ENCODE results near the gene PDE11A.

The PDE11A gene

DNA sequence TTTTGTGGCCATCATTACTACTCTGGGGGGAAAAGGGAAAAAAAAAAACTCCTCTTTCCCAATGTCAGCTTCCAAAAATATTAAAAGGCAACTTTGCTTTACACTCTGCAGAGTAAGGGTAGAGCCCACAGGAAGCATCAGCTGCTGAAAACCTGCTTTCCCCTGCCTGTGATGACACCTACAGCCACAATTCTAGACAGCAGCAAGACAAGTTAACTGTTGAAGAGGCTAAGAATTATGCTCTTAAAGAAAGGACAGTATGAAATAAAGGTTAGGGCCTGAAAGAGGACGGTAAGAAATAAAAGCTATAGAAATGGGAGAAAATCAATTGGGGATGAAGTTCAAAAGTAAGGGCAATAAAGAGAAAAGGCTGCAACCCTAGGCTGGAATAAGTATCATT lies 3.0 kb downstream of the PDE11A start:
- peak overlapping the region; percentile 48 for H2AFZ ChIP-seq
- no peaks in the 10 kb centered on the region for H3K79me2 ChIP-seq
- TF ChIP-seq, protein P1, sequence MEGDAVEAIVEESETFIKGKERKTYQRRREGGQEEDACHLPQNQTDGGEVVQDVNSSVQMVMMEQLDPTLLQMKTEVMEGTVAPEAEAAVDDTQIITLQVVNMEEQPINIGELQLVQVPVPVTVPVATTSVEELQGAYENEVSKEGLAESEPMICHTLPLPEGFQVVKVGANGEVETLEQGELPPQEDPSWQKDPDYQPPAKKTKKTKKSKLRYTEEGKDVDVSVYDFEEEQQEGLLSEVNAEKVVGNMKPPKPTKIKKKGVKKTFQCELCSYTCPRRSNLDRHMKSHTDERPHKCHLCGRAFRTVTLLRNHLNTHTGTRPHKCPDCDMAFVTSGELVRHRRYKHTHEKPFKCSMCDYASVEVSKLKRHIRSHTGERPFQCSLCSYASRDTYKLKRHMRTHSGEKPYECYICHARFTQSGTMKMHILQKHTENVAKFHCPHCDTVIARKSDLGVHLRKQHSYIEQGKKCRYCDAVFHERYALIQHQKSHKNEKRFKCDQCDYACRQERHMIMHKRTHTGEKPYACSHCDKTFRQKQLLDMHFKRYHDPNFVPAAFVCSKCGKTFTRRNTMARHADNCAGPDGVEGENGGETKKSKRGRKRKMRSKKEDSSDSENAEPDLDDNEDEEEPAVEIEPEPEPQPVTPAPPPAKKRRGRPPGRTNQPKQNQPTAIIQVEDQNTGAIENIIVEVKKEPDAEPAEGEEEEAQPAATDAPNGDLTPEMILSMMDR (IDR thresholded peaks at IDR 0.05): peak; percentile 50
- no peaks in the 10 kb centered on the region for H3K9me3 ChIP-seq (ENCODE audit: control insufficient read depth, low read length)
- H3K4me3 ChIP-seq (ENCODE audit: low read depth, low read length): peak overlapping the region; percentile 64
- H3K27ac ChIP-seq: peak overlapping the region; percentile 8
- no peak overlapping the region for H3K9ac ChIP-seq
- H3K27me3 ChIP-seq (ENCODE audit: control insufficient read depth, insufficient read depth, low read length): no peaks in the 10 kb centered on the region
- peak overlapping the region; percentile 75 for H3K4me2 ChIP-seq (ENCODE audit: low read length)
- H3K4me1 ChIP-seq: peaks cover 16% of the 10 kb centered on the region
- H3K36me3 ChIP-seq (ENCODE audit: control insufficient read depth, insufficient read depth, low read length): no peaks in the 10 kb centered on the region

DNA sequence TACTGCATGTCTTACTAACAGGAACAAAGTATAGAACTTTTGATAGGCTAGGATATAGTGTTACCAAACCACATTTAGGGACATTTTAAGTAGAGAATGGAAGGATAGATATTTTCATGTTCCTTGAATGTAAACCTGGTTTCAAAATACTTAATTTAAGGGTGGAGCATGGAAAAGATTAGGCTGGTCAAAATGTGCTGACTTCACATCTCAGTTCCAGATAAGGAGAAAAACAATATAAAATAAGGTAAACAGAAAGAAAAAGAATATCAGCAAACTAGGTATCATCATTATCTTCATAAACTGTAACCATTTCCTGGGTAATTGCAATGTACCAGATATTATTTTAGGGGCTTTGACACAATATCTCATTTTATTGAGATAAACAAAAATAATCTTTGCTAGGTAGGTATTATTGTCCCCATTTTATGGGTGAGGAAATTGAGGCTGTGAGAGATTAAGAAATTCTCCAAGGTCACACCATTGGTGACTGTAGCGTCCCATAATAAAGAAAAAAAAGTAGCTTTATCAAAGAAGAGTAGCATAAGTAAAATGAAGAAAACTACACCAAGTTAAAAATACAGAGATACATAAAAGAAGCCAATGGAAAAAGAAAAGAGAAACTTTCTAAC lies 3.6 kb downstream of the PDE11A start:
- H3K79me2 ChIP-seq: peaks cover 5% of the 10 kb centered on the region
- H3K9me3 ChIP-seq (ENCODE audit: control insufficient read depth, low read length): no peaks in the 10 kb centered on the region
- H3K4me1 ChIP-seq: peaks cover 20% of the 10 kb centered on the region
- H3K27ac ChIP-seq: peak overlapping the region; percentile 8
- peak overlapping the region; percentile 75 for H3K4me2 ChIP-seq (ENCODE audit: low read length)
- H3K9ac ChIP-seq: no peak overlapping the region
- TF ChIP-seq, protein P1 (IDR thresholded peaks at IDR 0.05): no peak
- no peak overlapping the region for H2AFZ ChIP-seq
- H3K36me3 ChIP-seq (ENCODE audit: control insufficient read depth, insufficient read depth, low read length): no peaks in the 10 kb centered on the region
- no peaks in the 10 kb centered on the region for H3K27me3 ChIP-seq (ENCODE audit: control insufficient read depth, insufficient read depth, low read length)
- H3K4me3 ChIP-seq (ENCODE audit: low read depth, low read length): peak overlapping the region; percentile 64

DNA sequence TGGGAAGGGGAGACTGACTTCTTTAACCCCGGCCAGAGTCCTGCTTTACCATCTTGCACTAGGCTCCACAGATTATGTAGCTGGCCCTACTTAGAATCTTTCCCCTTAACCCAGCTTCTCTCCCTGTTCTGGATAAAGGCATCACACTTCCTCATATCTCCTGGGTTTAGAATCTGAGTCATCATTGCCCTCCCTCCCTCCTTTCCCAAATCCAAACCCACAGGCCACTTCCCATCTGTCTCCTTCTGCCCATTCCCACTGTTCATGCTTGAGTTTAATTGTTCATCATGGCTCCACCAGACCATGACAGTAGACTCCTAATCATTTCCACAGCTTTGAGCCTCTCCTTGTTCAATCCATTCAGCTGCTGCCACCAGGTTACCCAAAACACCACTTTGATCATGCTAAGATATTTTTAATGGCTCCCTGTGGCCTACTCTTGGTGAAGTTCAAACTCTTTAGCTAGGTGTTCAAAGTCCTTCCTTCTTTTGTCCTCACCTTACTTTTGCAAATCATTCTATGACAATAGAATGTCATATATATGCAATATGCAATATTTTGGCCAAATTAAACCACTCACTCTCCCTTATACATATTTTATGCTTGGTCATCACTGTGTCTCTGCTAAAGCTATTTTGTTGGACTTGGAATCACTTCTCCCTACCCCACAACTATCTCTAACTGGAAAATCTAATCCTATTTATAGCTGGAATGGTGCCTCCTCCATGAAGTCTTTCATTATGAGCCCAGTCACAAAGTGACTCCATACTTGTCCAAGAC lies 5.5 kb downstream of the PDE11A start:
- Histone ChIP-seq H3K9ac (no peak overlapping the region), H3K27me3 (ENCODE audit: control insufficient read depth, insufficient read depth, low read length) (no peaks in the 10 kb centered on the region), H3K27ac (peak overlapping the region; percentile 37), H2AFZ (no peak overlapping the region), H3K4me1 (peaks cover 21% of the 10 kb centered on the region), H3K4me3 (ENCODE audit: low read depth, low read length) (no peak overlapping the region), H3K9me3 (ENCODE audit: control insufficient read depth, low read length) (no peaks in the 10 kb centered on the region), H3K36me3 (ENCODE audit: control insufficient read depth, insufficient read depth, low read length) (no peaks in the 10 kb centered on the region), H3K79me2 (peaks cover 8% of the 10 kb centered on the region), H3K4me2 (ENCODE audit: low read length) (no peak overlapping the region)
- TF ChIP-seq, protein P1 (IDR thresholded peaks at IDR 0.05): no peak

DNA sequence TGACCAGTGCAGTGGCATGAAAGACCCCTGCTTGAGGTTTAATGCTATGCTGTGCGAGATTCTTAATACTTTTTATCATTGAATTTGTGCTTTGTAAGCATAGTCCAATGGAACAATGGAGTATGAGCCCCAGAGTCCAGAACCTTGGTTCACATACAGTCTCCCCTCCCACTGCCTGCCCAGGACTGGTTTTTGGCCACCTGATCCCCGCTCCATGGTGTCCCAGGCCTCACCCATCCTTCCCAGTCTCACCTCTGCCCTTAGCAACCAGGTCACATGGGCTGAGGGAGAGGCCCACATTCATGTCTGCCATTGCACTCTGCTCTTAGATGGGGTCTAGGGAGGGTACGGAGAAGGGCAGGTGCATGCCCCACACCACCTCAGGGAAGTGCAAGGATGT lies 6.3 kb downstream of the PDE11A start:
- Histone ChIP-seq H3K27ac (peak overlapping the region; percentile 29), H3K4me1 (peaks cover 21% of the 10 kb centered on the region), H3K4me2 (ENCODE audit: low read length) (no peak overlapping the region), H3K27me3 (ENCODE audit: control insufficient read depth, insufficient read depth, low read length) (no peaks in the 10 kb centered on the region), H3K9ac (no peak overlapping the region), H3K36me3 (ENCODE audit: control insufficient read depth, insufficient read depth, low read length) (no peaks in the 10 kb centered on the region), H3K4me3 (ENCODE audit: low read depth, low read length) (no peak overlapping the region), H3K79me2 (peaks cover 9% of the 10 kb centered on the region), H3K9me3 (ENCODE audit: control insufficient read depth, low read length) (no peaks in the 10 kb centered on the region), H2AFZ (no peak overlapping the region)
- TF ChIP-seq, protein P1 (IDR thresholded peaks at IDR 0.05): no peak

All from parathyroid adenoma (tissue), 2 donors.